ENCODE measurements around the gene ART4.

DNA sequence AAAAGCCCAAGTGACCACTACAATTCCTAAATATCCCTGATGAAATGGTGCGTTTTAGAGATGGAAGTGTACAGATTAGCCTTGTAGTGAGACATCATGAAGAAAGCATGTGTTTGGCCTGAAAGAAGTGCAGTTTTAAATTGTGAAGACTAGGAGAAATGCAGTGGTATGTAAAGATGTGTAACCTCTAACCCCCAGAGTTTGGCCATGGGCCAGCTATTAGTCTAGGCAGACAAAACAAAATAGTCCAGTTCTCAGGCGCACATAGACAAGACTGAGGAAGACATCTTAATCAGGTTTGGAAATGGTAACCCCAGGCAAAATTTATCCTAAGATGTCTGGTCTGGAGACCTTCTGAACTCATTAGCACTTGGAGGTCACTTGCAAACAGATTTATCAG is 63.5 kb downstream of the ART4 start:
- TF ChIP-seq CTCF (IDR thresholded peaks at IDR 0.05) (no peak), POLR2A (IDR thresholded peaks at IDR 0.05) (no peak)

Data from ovary (tissue), 3 donors.